Endothelial cell of umbilical vein (primary cell): ENCODE results near the gene INPP5A. TPM values are rescaled to one million over a fixed set of nuclear protein-coding genes. Genes with fewer than 3 reads are reported as not detected.

Experiments used
- BruUV-seq: library from RNA; stranded (reverse); fragments of 400-500 nt; replicated peaks from 2 replicates; lab custom pipeline; 2021; lab: Mats Ljungman, UMichigan
- CTCF ChIA-PET: fragments of 300-600, 350-600 bp; sonication (Branson Sonifier 250); formaldehyde crosslinking; loops from one replicate; lab custom pipeline; 2021; ENCODE audit warnings: antibody characterized with exemption, inconsistent platforms; lab: Charles Lee
- POLR2A ChIA-PET: fragments of 300-600, 350-600 bp; sonication (Branson Sonifier 250); formaldehyde crosslinking; loops from one replicate; lab custom pipeline; 2021; ENCODE audit warnings: antibody characterized with exemption, inconsistent platforms; lab: Charles Lee
- DNase-seq: peaks from one replicate; pipeline ENCODE4 v3.0.0-alpha.2; 2011; ENCODE audit warnings: low read depth, low spot score
- FAIRE-seq: peaks from 2 replicates; lab custom pipeline; 2011; peaks lifted over from hg19 to GRCh38; lab: Jason Lieb, UNC
- H2AFZ ChIP-seq: 2 replicates; pipeline ENCODE4 v1.6.0; 2012; ENCODE audit warnings: low read depth, low read length, control low read depth, inconsistent platforms
- H3K27ac ChIP-seq: 2 replicates; pipeline ENCODE4 v1.5.1; 2011; ENCODE audit warnings: low read depth, mild to moderate bottlenecking, control low read depth, low read length, moderate library complexity; ENCODE audit not compliant: insufficient read depth
- H3K27me3 ChIP-seq, 2 experiments: 2 replicates each; pipeline versions ENCODE4 v1.6.0 to v1.6.1; 2011; ENCODE audit warnings: low read length in 2 of 2, mixed read lengths in 1 of 2; ENCODE audit not compliant: control insufficient read depth in 2 of 2, insufficient read depth in 2 of 2
- H3K36me3 ChIP-seq, 2 experiments: 2 replicates in 1 of 2; 3 replicates in 1 of 2; pipeline ENCODE4 v1.5.1; 2011; ENCODE audit warnings: low read length in 2 of 2, mild to moderate bottlenecking in 1 of 2, moderate library complexity in 1 of 2; ENCODE audit not compliant: control insufficient read depth in 2 of 2, insufficient read depth in 2 of 2; ENCODE audit errors: extremely low read depth in 1 of 2
- H3K4me1 ChIP-seq: 3 replicates; pipeline ENCODE4 v1.5.1; 2011; ENCODE audit warnings: mild to moderate bottlenecking, low read length; ENCODE audit not compliant: control insufficient read depth, insufficient read depth; ENCODE audit errors: extremely low read depth
- H3K4me2 ChIP-seq: 2 replicates; pipeline ENCODE4 v1.6.1; 2011; ENCODE audit warnings: low read length, control low read depth, mixed read lengths; ENCODE audit not compliant: insufficient read depth
- H3K4me3 ChIP-seq, 3 experiments: fragments of 200-600 bp in 1 of 3; sonication (generic), shearing (Covaris generic) in 1 of 3; replicated peaks in 1 of 3; 2 replicates each; pipeline ENCODE4 v1.5.1; 2011 to 2016; ENCODE audit warnings: control low read depth in 3 of 3, low read length in 3 of 3, mild to moderate bottlenecking in 2 of 3, inconsistent platforms in 1 of 3, low read depth in 1 of 3, moderate library complexity in 1 of 3; ENCODE audit not compliant: insufficient read depth in 1 of 3
- H3K79me2 ChIP-seq: 2 replicates; pipeline ENCODE4 v1.6.0; 2012; ENCODE audit warnings: low read length, inconsistent platforms; ENCODE audit not compliant: control insufficient read depth, insufficient read depth
- H3K9ac ChIP-seq: replicated peaks from 2 replicates; pipeline ENCODE3; 2011; ENCODE audit warnings: low read length, control low read depth; ENCODE audit not compliant: insufficient read depth; ENCODE audit errors: extremely low read depth
- H3K9me1 ChIP-seq: replicated peaks from 3 replicates; pipeline ENCODE4 v1.6.0; 2011; ENCODE audit warnings: mild to moderate bottlenecking, low read length; ENCODE audit not compliant: control insufficient read depth, insufficient read depth; ENCODE audit errors: extremely low read depth
- H3K9me3 ChIP-seq: replicated peaks from 2 replicates; pipeline ENCODE4 v1.5.1; 2012; ENCODE audit warnings: low read length, inconsistent platforms; ENCODE audit not compliant: control insufficient read depth, insufficient read depth
- H4K20me1 ChIP-seq: replicated peaks from 2 replicates; pipeline ENCODE3; 2011; ENCODE audit warnings: mild to moderate bottlenecking, low read length; ENCODE audit not compliant: control insufficient read depth, insufficient read depth; ENCODE audit errors: extremely low read depth
- EZH2 ChIP-seq: IDR thresholded peaks from 2 replicates; pipeline ENCODE4 v1.6.1; 2012; ENCODE audit warnings: borderline replicate concordance, low read depth, mild to moderate bottlenecking, moderate library complexity, low read length, inconsistent platforms; ENCODE audit not compliant: severe bottlenecking
- FOS ChIP-seq: IDR thresholded peaks from 2 replicates; pipeline ENCODE4 v1.6.1; 2011; ENCODE audit warnings: mild to moderate bottlenecking, low read length, moderate library complexity, borderline replicate concordance; ENCODE audit not compliant: insufficient read depth
- GATA2 ChIP-seq: IDR thresholded peaks from 2 replicates; pipeline ENCODE4 v1.7.0; 2011; ENCODE audit warnings: low read depth, mild to moderate bottlenecking, moderate library complexity, mixed read lengths, low read length; ENCODE audit not compliant: insufficient read length, insufficient read depth
- JUN ChIP-seq: IDR thresholded peaks from 2 replicates; pipeline ENCODE4 v1.6.1; 2011; ENCODE audit warnings: borderline replicate concordance, low read depth; ENCODE audit not compliant: insufficient read length, insufficient read depth
- MYC ChIP-seq: IDR thresholded peaks from one replicate; pipeline ENCODE4 v1.6.1; 2011; ENCODE audit warnings: mild to moderate bottlenecking, low read depth, low read length
- POLR2A ChIP-seq: IDR thresholded peaks from 2 replicates; pipeline ENCODE4 v1.6.1; 2012; ENCODE audit warnings: low read depth, mild to moderate bottlenecking, control low read depth, low read length
- POLR2AphosphoS5 ChIP-seq: IDR thresholded peaks from 2 replicates; pipeline ENCODE4 v1.6.1; 2012; ENCODE audit warnings: low read depth, mild to moderate bottlenecking, control low read depth, low read length, moderate library complexity; ENCODE audit not compliant: insufficient read depth
- dilution Hi-C: fragments of 300-500 bp; cut with MboI; formaldehyde crosslinking; loops from one replicate; pipeline ENCODE4 v1.15.0; 2019; ENCODE audit warnings: low sequenced_read_pairs; ENCODE audit not compliant: extremely low pct_ligation_motif_present
- intact Hi-C: fragments of 100-400 bp; cut with micrococcal nuclease; formaldehyde crosslinking; loops from one replicate; pipeline ENCODE4 v1.10.0; 2022
- polyA plus RNA-seq, 4 experiments: library from polyadenylated mRNA; depleted of rRNA in 3 of 4; stranded (reverse) in 3 of 4; unstranded in 1 of 4; fragments of >200 nt; gene quantifications; 2 replicates each; pipeline versions ENCODE4 v1.2.1 to v1.2.3, GENCODE V29; 2011 to 2012; ENCODE audit warnings: missing spikeins in 1 of 4
- total RNA-seq: library from RNA; stranded (reverse); gene quantifications from 2 replicates; pipeline ENCODE4 v1.2.3, GENCODE V29; 2021
- TF ChIP-seq, protein P1 (sequence below): IDR thresholded peaks from 2 replicates; pipeline ENCODE4 v1.6.1; 2011; ENCODE audit not compliant: insufficient read depth, insufficient read length
- TF ChIP-seq, protein P2 (sequence below), 2 donors: IDR thresholded peaks; 1 replicate in 1 of 2; 2 replicates in 1 of 2; pipeline ENCODE4 v1.5.1; 2011; ENCODE audit warnings: low read length in 2 of 2, mild to moderate bottlenecking in 2 of 2, moderate library complexity in 2 of 2, control low read depth in 1 of 2, inconsistent platforms in 1 of 2, low read depth in 1 of 2; ENCODE audit not compliant: insufficient read depth in 1 of 2; ENCODE audit errors: extremely low read depth in 1 of 2

INPP5A gene
- total and polyA plus RNA-seq, 2 donors (not counting 3 experiments of a cell fraction or from before 2014, with no cell fraction given): 22.9 to 33.2 TPM

DNA sequence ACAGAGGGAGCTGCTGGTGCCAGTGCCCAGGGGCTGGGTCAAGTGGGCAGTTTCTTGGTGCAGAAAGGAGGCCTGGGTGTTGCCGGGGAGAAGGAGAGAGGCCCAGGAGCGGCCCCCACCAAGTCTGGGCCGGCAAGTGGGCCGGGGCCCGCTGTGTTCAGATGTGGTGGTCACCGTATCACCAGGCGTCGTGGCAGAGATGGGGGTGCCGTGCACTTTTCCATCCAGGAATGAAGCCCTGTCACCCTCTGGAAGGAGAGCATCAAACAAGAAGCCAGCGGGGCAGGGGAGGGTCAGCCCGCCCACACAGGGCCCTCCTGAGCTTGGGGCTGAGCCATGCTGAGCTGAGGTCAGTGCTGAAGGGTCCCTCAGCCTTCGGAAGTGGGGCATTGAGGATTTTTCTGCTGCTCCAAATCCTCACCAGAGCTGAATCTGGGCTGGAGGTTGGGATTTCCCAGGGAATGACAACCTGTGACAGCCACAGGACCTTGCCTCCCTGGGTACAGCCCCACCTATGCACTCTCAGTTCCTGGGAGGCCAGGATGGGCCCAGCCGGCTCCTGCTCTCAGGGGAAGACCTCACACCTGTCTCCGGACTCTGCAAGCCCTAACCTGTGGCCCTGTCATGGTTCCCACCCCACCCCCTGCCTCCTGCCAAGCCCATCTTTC is 27.9 kb upstream of the INPP5A start:
- FAIRE-seq (no peak), DNase-seq (no peak)
- H3K4me2 ChIP-seq: no peak overlapping the region
- no peak overlapping the region for H3K4me3 ChIP-seq
- H3K9me3 ChIP-seq: no peaks in the 10 kb centered on the region
- TF ChIP-seq, protein P1, sequence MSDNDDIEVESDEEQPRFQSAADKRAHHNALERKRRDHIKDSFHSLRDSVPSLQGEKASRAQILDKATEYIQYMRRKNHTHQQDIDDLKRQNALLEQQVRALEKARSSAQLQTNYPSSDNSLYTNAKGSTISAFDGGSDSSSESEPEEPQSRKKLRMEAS: no peak
- no peak for TF ChIP-seq EZH2
- TF ChIP-seq POLR2A: no peak
- TF ChIP-seq, protein P2, sequence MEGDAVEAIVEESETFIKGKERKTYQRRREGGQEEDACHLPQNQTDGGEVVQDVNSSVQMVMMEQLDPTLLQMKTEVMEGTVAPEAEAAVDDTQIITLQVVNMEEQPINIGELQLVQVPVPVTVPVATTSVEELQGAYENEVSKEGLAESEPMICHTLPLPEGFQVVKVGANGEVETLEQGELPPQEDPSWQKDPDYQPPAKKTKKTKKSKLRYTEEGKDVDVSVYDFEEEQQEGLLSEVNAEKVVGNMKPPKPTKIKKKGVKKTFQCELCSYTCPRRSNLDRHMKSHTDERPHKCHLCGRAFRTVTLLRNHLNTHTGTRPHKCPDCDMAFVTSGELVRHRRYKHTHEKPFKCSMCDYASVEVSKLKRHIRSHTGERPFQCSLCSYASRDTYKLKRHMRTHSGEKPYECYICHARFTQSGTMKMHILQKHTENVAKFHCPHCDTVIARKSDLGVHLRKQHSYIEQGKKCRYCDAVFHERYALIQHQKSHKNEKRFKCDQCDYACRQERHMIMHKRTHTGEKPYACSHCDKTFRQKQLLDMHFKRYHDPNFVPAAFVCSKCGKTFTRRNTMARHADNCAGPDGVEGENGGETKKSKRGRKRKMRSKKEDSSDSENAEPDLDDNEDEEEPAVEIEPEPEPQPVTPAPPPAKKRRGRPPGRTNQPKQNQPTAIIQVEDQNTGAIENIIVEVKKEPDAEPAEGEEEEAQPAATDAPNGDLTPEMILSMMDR (IDR thresholded peaks at IDR 0.05; ENCODE audit: extremely low read depth in 1 of 2, insufficient read depth in 1 of 2, low read depth in 1 of 2, low read length in 2 of 2): no peak
- TF ChIP-seq GATA2: no peak
- TF ChIP-seq JUN: no peak
- no peak for TF ChIP-seq POLR2AphosphoS5
- no peak for TF ChIP-seq FOS
- TF ChIP-seq MYC: no peak
- H3K4me1 ChIP-seq: no peaks in the 10 kb centered on the region
- ChIA-PET CTCF (no interaction called here), POLR2A (no interaction called here)
- no TSS peak for BruUV-seq
- H3K9me1 ChIP-seq: no peaks in the 10 kb centered on the region
- no peaks in the 10 kb centered on the region for H4K20me1 ChIP-seq
- dilution Hi-C loops (no loop called here), intact Hi-C loops (no loop called here)
- no peak overlapping the region for H3K27ac ChIP-seq
- H3K79me2 ChIP-seq: no peaks in the 10 kb centered on the region
- H3K36me3 ChIP-seq: no peaks in the 10 kb centered on the region
- no peak overlapping the region for H2AFZ ChIP-seq
- H3K9ac ChIP-seq: no peak overlapping the region
- H3K27me3 ChIP-seq: no peaks in the 10 kb centered on the region
